Neuronal stem cell (in vitro differentiated cells): ENCODE data around the gene MICAL1.

Source experiments
- DNase-seq: peaks from one replicate; pipeline ENCODE4 v3.0.0-alpha.2; 2013; ENCODE audit warnings: low spot score
- H2AFZ ChIP-seq: one replicate; pipeline ENCODE4 v1.6.1; 2013; ENCODE audit warnings: mild to moderate bottlenecking, low read length, inconsistent platforms
- H2AK5ac ChIP-seq: 2 replicates; pipeline ENCODE4 v1.6.1; 2013; ENCODE audit warnings: low read depth, mild to moderate bottlenecking, inconsistent platforms, low read length, moderate library complexity, mixed read lengths
- H2BK120ac ChIP-seq: 2 replicates; pipeline ENCODE4 v1.6.1; 2013; ENCODE audit warnings: low read depth, mild to moderate bottlenecking, inconsistent platforms, low read length, moderate library complexity, mixed read lengths
- H2BK12ac ChIP-seq: one replicate; pipeline ENCODE4 v1.6.1; 2013; ENCODE audit warnings: low read length, inconsistent platforms
- H2BK15ac ChIP-seq: 2 replicates; pipeline ENCODE4 v1.6.1; 2013; ENCODE audit warnings: mild to moderate bottlenecking, low read length, inconsistent platforms, mixed read lengths
- H2BK5ac ChIP-seq: one replicate; pipeline ENCODE4 v1.6.1; 2013; ENCODE audit warnings: inconsistent platforms, mild to moderate bottlenecking, low read length, moderate library complexity
- H3K14ac ChIP-seq: one replicate; pipeline ENCODE4 v1.6.1; 2013; ENCODE audit warnings: low read length, inconsistent platforms
- H3K18ac ChIP-seq: 2 replicates; pipeline ENCODE4 v1.6.1; 2013; ENCODE audit warnings: low read length, inconsistent platforms
- H3K23ac ChIP-seq: 2 replicates; pipeline ENCODE4 v1.6.1; 2013; ENCODE audit warnings: low read depth, mild to moderate bottlenecking, mixed read lengths, low read length, inconsistent platforms; ENCODE audit not compliant: poor library complexity
- H3K27ac ChIP-seq: replicated peaks from 3 replicates; pipeline ENCODE4 v1.5.1; 2013; ENCODE audit warnings: low read length, inconsistent platforms
- H3K27me3 ChIP-seq, 3 experiments: 2 replicates each; pipeline ENCODE4 v1.6.1; 2013; ENCODE audit warnings: low read length in 3 of 3, mild to moderate bottlenecking in 2 of 3, inconsistent platforms in 1 of 3, low read depth in 1 of 3, mixed read lengths in 1 of 3, moderate library complexity in 1 of 3; ENCODE audit not compliant: control insufficient read depth in 3 of 3, insufficient read depth in 3 of 3
- H3K36me3 ChIP-seq, 2 donors: replicated peaks in 1 of 2; 2 replicates each; pipeline ENCODE4 v1.6.1; 2013; ENCODE audit warnings: low read length in 2 of 2; ENCODE audit not compliant: control insufficient read depth in 2 of 2, insufficient read depth in 2 of 2
- H3K4ac ChIP-seq: 2 replicates; pipeline ENCODE4 v1.6.1; 2013; ENCODE audit warnings: inconsistent platforms, mild to moderate bottlenecking, low read length, moderate library complexity
- H3K4me1 ChIP-seq, 2 donors: 1 replicate in 1 of 2; 2 replicates in 1 of 2; pipeline ENCODE4 v1.6.1; 2013; ENCODE audit warnings: low read length in 2 of 2, low read depth in 1 of 2; ENCODE audit not compliant: control insufficient read depth in 2 of 2, insufficient read depth in 1 of 2
- H3K4me2 ChIP-seq: one replicate; pipeline ENCODE4 v1.6.1; 2013; ENCODE audit warnings: mild to moderate bottlenecking, low read length, inconsistent platforms; ENCODE audit not compliant: insufficient read depth, poor library complexity, severe bottlenecking
- H3K4me3 ChIP-seq, 2 donors: 2 replicates each; pipeline ENCODE4 v1.5.1; 2013; ENCODE audit warnings: low read length in 2 of 2, mild to moderate bottlenecking in 2 of 2, inconsistent platforms in 1 of 2, moderate library complexity in 1 of 2
- H3K79me1 ChIP-seq: one replicate; pipeline ENCODE4 v1.6.1; 2013; ENCODE audit warnings: low read depth, mild to moderate bottlenecking, inconsistent platforms, low read length, moderate library complexity
- H3K9ac ChIP-seq: one replicate; pipeline ENCODE4 v1.6.1; 2013; ENCODE audit warnings: mild to moderate bottlenecking, low read depth, low read length, inconsistent platforms; ENCODE audit not compliant: poor library complexity
- H3K9me3 ChIP-seq, 2 donors: replicated peaks in 1 of 2; 2 replicates each; pipeline versions ENCODE3 to v1.6.1; 2013; ENCODE audit warnings: low read length in 2 of 2, mild to moderate bottlenecking in 2 of 2, inconsistent platforms in 1 of 2, low read depth in 1 of 2, mixed read lengths in 1 of 2, moderate library complexity in 1 of 2; ENCODE audit not compliant: control insufficient read depth in 2 of 2, insufficient read depth in 1 of 2
- H4K8ac ChIP-seq: one replicate; pipeline ENCODE4 v1.6.1; 2013; ENCODE audit warnings: low read depth, mild to moderate bottlenecking, inconsistent platforms, low read length, moderate library complexity
- H4K91ac ChIP-seq: one replicate; pipeline ENCODE4 v1.6.1; 2013; ENCODE audit warnings: low read length, low read depth, mild to moderate bottlenecking, inconsistent platforms; ENCODE audit not compliant: poor library complexity
- WGBS, 2 donors: extraction: QIAGEN DNeasy Blood & Tissue Kit; methylation state at CpG; one replicate each; pipeline ENCODE4 v1.1.7; 2013; ENCODE audit warnings: missing lambda C conversion rate in 2 of 2, mixed read lengths in 1 of 2; ENCODE audit not compliant: insufficient read length in 2 of 2, insufficient replicate concordance in 1 of 2; ENCODE audit errors: extremely low coverage in 2 of 2; 5-methylcytosine and 5-hydroxymethylcytosine counted together

Gene MICAL1

GRCh38 chr6:109458774-109459531, 3.4 kb upstream of the MICAL1 start:
- DNase-seq: no peak

GRCh38 chr6:109457562-109457996, 2.0 kb upstream of the MICAL1 start:
- Histone ChIP-seq H3K9me3 (peaks cover 0 to 3% of the 10 kb centered on the region in 2 donors), H2BK12ac (no peak overlapping the region), H3K23ac (no peak overlapping the region), H3K36me3 (peaks cover 5 to 23% of the 10 kb centered on the region in 2 donors), H2AK5ac (no peak overlapping the region), H3K27me3 (no peaks in the 10 kb centered on the region), H3K79me1 (peaks cover 9% of the 10 kb centered on the region), H2BK15ac (no peak overlapping the region), H3K4me1 (peaks cover 8 to 16% of the 10 kb centered on the region in 2 donors), H4K91ac (no peak overlapping the region), H3K18ac (no peak overlapping the region), H2BK5ac (no peak overlapping the region), H3K4me2 (no peak overlapping the region), H2BK120ac (no peak overlapping the region), H3K9ac (no peak overlapping the region), H3K27ac (no peak overlapping the region), H2AFZ (no peak overlapping the region), H3K14ac (no peak overlapping the region), H3K4me3 (no peak overlapping the region), H4K8ac (no peak overlapping the region), H3K4ac (no peak overlapping the region)
- no CpG with 5 or more reads among the region's 6 CpGs for WGBS, 2 donors
- no peak for DNase-seq

More at GRCh38 chr6:109458774-109459531, 3.4 kb upstream of the MICAL1 start:
- peaks cover 0 to 3% of the 10 kb centered on the region in 2 donors for H3K9me3 ChIP-seq
- no peak overlapping the region for H3K9ac ChIP-seq
- H2BK12ac ChIP-seq: no peak overlapping the region
- H2AK5ac ChIP-seq: no peak overlapping the region
- H3K4me2 ChIP-seq: no peak overlapping the region
- no peak overlapping the region for H3K14ac ChIP-seq
- H2BK15ac ChIP-seq: no peak overlapping the region
- H4K91ac ChIP-seq: no peak overlapping the region
- H3K23ac ChIP-seq: no peak overlapping the region
- H3K4ac ChIP-seq: no peak overlapping the region
- H3K79me1 ChIP-seq: peaks cover 2% of the 10 kb centered on the region
- H3K36me3 ChIP-seq: peaks cover 2 to 29% of the 10 kb centered on the region in 2 donors
- no peaks in the 10 kb centered on the region for H3K27me3 ChIP-seq
- H3K4me3 ChIP-seq: no peak overlapping the region
- H3K18ac ChIP-seq: no peak overlapping the region
- WGBS, 2 donors: no CpG with 5 or more reads among the region's 5 CpGs
- H2BK5ac ChIP-seq: no peak overlapping the region
- no peak overlapping the region for H2AFZ ChIP-seq
- no peak overlapping the region for H2BK120ac ChIP-seq
- H4K8ac ChIP-seq: no peak overlapping the region
- no peak overlapping the region for H3K27ac ChIP-seq
- H3K4me1 ChIP-seq: peaks cover 8 to 13% of the 10 kb centered on the region in 2 donors

- H3K4me3 ChIP-seq: peak overlapping the region in 1 of 2 donors; percentile 96
- H4K91ac ChIP-seq: no peak overlapping the region
- H3K9ac ChIP-seq: no peak overlapping the region
- H3K18ac ChIP-seq: no peak overlapping the region
- H3K27me3 ChIP-seq: no peaks in the 10 kb centered on the region
- no peak overlapping the region for H3K27ac ChIP-seq
- peaks cover 8 to 23% of the 10 kb centered on the region in 2 donors for H3K36me3 ChIP-seq
- no peak overlapping the region for H2AK5ac ChIP-seq
- DNase-seq: no peak
- H3K9me3 ChIP-seq: peaks cover 0 to 3% of the 10 kb centered on the region in 2 donors
- H4K8ac ChIP-seq: no peak overlapping the region
- H3K14ac ChIP-seq: no peak overlapping the region
- H2BK15ac ChIP-seq: no peak overlapping the region
- peak overlapping the region; percentile 81 for H3K4me2 ChIP-seq
- WGBS, 2 donors: no CpG with 5 or more reads among the region's 16 CpGs
- H2BK12ac ChIP-seq: no peak overlapping the region
- H3K4me1 ChIP-seq: peaks cover 8 to 16% of the 10 kb centered on the region in 2 donors
- H2BK5ac ChIP-seq: no peak overlapping the region
- H2AFZ ChIP-seq: no peak overlapping the region
- no peak overlapping the region for H2BK120ac ChIP-seq
- peaks cover 9% of the 10 kb centered on the region for H3K79me1 ChIP-seq
- H3K23ac ChIP-seq: no peak overlapping the region
- no peak overlapping the region for H3K4ac ChIP-seq
These were observed 1.4 kb upstream of the MICAL1 start for GRCh38 chr6:109456710-109457561.

- H3K27me3 ChIP-seq: no peaks in the 10 kb centered on the region
- peak; percentile 66 for DNase-seq
- no peak overlapping the region for H3K14ac ChIP-seq
- H3K23ac ChIP-seq: peak overlapping the region; percentile 43
- H4K91ac ChIP-seq: no peak overlapping the region
- no peaks in the 10 kb centered on the region for H3K9me3 ChIP-seq
- H3K9ac ChIP-seq: peak overlapping the region; percentile 94
- peak overlapping the region; percentile 82 to 96 for H3K4me3 ChIP-seq
- H2BK5ac ChIP-seq: peak overlapping the region; percentile 79
- H2BK15ac ChIP-seq: peak overlapping the region; percentile 65
- peaks cover 8 to 18% of the 10 kb centered on the region in 2 donors for H3K4me1 ChIP-seq
- peak overlapping the region; percentile 97 for H3K18ac ChIP-seq
- no CpG with 5 or more reads among the region's 38 CpGs for WGBS, 2 donors
- peak overlapping the region; percentile 99 for H2AFZ ChIP-seq
- H2AK5ac ChIP-seq: no peak overlapping the region
- H3K79me1 ChIP-seq: peaks cover 9% of the 10 kb centered on the region
- H3K36me3 ChIP-seq: peaks cover 12 to 21% of the 10 kb centered on the region in 2 donors
- H3K4ac ChIP-seq: no peak overlapping the region
- no peak overlapping the region for H4K8ac ChIP-seq
- H2BK12ac ChIP-seq: peak overlapping the region; percentile 24
- peak overlapping the region; percentile 81 for H3K4me2 ChIP-seq
- H3K27ac ChIP-seq: peak overlapping the region; percentile 72
- H2BK120ac ChIP-seq: no peak overlapping the region
These were observed 575 bp upstream of the MICAL1 start for GRCh38 chr6:109456111-109456583.
